ENCODE measurements around the gene HEXIM1.

HEXIM1 gene

GRCh38 chr17:45175759-45176115 is 27.5 kb downstream of the HEXIM1 start:
- no peak for DNase-seq

- DNase-seq = no peak
Measured at GRCh38 chr17:45177563-45177962, 29.3 kb downstream of the HEXIM1 start.

GRCh38 chr17:45184144-45184543 is 35.9 kb downstream of the HEXIM1 start:
- no peak for DNase-seq

GRCh38 chr17:45186801-45187354 is 38.6 kb downstream of the HEXIM1 start:
- DNase-seq = no peak

GRCh38 chr17:45189009-45189408 is 40.7 kb downstream of the HEXIM1 start:
- no peak for DNase-seq

- DNase-seq = no peak
Measured at GRCh38 chr17:45190503-45191255, 42.4 kb downstream of the HEXIM1 start.

- DNase-seq = no peak
Measured at GRCh38 chr17:45195424-45195823, 47.1 kb downstream of the HEXIM1 start.

GRCh38 chr17:45197108-45197507 is 48.8 kb downstream of the HEXIM1 start:
- no peak for DNase-seq

GRCh38 chr17:45197555-45198334 is 49.5 kb downstream of the HEXIM1 start:
- peak; percentile 77 for DNase-seq

- DNase-seq = no peak
Measured at GRCh38 chr17:45200701-45201100, 52.4 kb downstream of the HEXIM1 start.

- no peak for DNase-seq
Measured at GRCh38 chr17:45201457-45201856, 53.2 kb downstream of the HEXIM1 start.
